ENCODE results near the gene RELL2.

Gene RELL2

GRCh38 chr5:141618804-141619554, 17.8 kb upstream of the RELL2 start, which contains the start of gene DIAPH1:
Gene DIAPH1 (minus strand): TSS chr5:141619000. CDS start chr5:141618914, 86 bp downstream.
- peak; percentile 94 to 98 (median 96) for DNase-seq

GRCh38 chr5:141623186-141623585, 13.6 kb upstream of the RELL2 start:
- peak; percentile 84 to 96 (median 90) for DNase-seq

- peak; percentile 22 to 50 (median 48) for DNase-seq
These were observed 13.2 kb upstream of the RELL2 start for GRCh38 chr5:141623611-141624010.

- no peak for DNase-seq
These were observed 8.5 kb upstream of the RELL2 start for GRCh38 chr5:141628175-141628788.

- no peak for DNase-seq
These were observed 6.1 kb upstream of the RELL2 start for GRCh38 chr5:141630570-141631140.

GRCh38 chr5:141632650-141633049, 4.1 kb upstream of the RELL2 start:
- DNase-seq, result no peak

GRCh38 chr5:141633871-141634561, 2.8 kb upstream of the RELL2 start:
- DNase-seq, result peak in 3 of 4 experiments; percentile 44 to 65 (median 65)

- DNase-seq, result no peak
These were observed 2.1 kb upstream of the RELL2 start for GRCh38 chr5:141634720-141635119.

- DNase-seq, result no peak
These were observed 1.2 kb upstream of the RELL2 start for GRCh38 chr5:141635646-141636045.

GRCh38 chr5:141636106-141636412, 738 bp upstream of the RELL2 start:
- no peak for DNase-seq

- peak in 3 of 4 experiments; percentile 12 to 43 (median 33) for DNase-seq
These were observed 448 bp downstream of the RELL2 start for GRCh38 chr5:141637123-141637766.

- peak; percentile 54 to 75 (median 69) for DNase-seq
These were observed 1.1 kb downstream of the RELL2 start for GRCh38 chr5:141637767-141638419.

- no peak for DNase-seq
These were observed 2.0 kb downstream of the RELL2 start for GRCh38 chr5:141638771-141639170.

GRCh38 chr5:141639357-141640050, 2.7 kb downstream of the RELL2 start:
- no peak for DNase-seq

GRCh38 chr5:141640051-141640415, 3.2 kb downstream of the RELL2 start:
- DNase-seq, result no peak

- no peak for DNase-seq
These were observed 3.9 kb downstream of the RELL2 start for GRCh38 chr5:141640698-141641097.

- peak in 2 of 4 experiments; percentile 25 for DNase-seq
These were observed 5.0 kb downstream of the RELL2 start for GRCh38 chr5:141641634-141642267.

GRCh38 chr5:141646026-141646425, 9.2 kb downstream of the RELL2 start:
- no peak for DNase-seq

- no peak for DNase-seq
These were observed 10.4 kb downstream of the RELL2 start for GRCh38 chr5:141647242-141647641.

GRCh38 chr5:141647851-141648250, 11.1 kb downstream of the RELL2 start:
- DNase-seq, result no peak

- no peak for DNase-seq
These were observed 12.4 kb downstream of the RELL2 start for GRCh38 chr5:141649056-141649688.

Measured in suppressor macrophage (primary cell).